AG09319 (cell line): ENCODE data around the gene LHFPL5.

Experiments
- DNase-seq: peaks from one replicate; pipeline ENCODE4 v3.0.0-alpha.2; 2010; ENCODE audit warnings: low read depth; ENCODE audit errors: extremely low read depth
- CTCF ChIP-seq: IDR thresholded peaks from 2 replicates; pipeline ENCODE4 v1.5.1; 2011; ENCODE audit warnings: low read depth, mild to moderate bottlenecking, inconsistent platforms, low read length, moderate library complexity

LHFPL5 gene

GRCh38 chr6:35775031-35775430, 30.1 kb upstream of the LHFPL5 start:
- TF ChIP-seq CTCF = no peak
- no peak for DNase-seq

GRCh38 chr6:35776364-35777215, 28.6 kb upstream of the LHFPL5 start, which contains the start of gene CLPSL2:
TSS of gene CLPSL2 (plus strand) at chr6:35776598. CDS start at chr6:35776619, 21 bp downstream.
- DNase-seq = no peak
- no peak for TF ChIP-seq CTCF

- TF ChIP-seq CTCF = no peak
- DNase-seq = no peak
These were observed 27.6 kb upstream of the LHFPL5 start for GRCh38 chr6:35777356-35778102.

GRCh38 chr6:35778437-35778836, 26.7 kb upstream of the LHFPL5 start:
- DNase-seq = no peak
- no peak for TF ChIP-seq CTCF

GRCh38 chr6:35780719-35781118, 24.4 kb upstream of the LHFPL5 start, which contains the start of gene CLPSL1:
TSS of gene CLPSL1 (plus strand) at chr6:35781019. CDS start at chr6:35781111, 92 bp downstream.
- TF ChIP-seq CTCF = no peak
- DNase-seq = no peak

- no peak for DNase-seq
- TF ChIP-seq CTCF = no peak
These were observed 23.9 kb upstream of the LHFPL5 start for GRCh38 chr6:35781290-35781689.

- DNase-seq = no peak
- TF ChIP-seq CTCF = no peak
These were observed 22.7 kb upstream of the LHFPL5 start for GRCh38 chr6:35782424-35782823.
